WTC11 (cell line): ENCODE results near the gene KLHL25. TPM values are rescaled to one million over a fixed set of nuclear protein-coding genes. Genes with fewer than 3 reads are reported as not detected.

Experiments used
- ATAC-seq: fragments of 200-7000 bp; cut with Tn5 transposase; 2 replicates; pipeline ENCODE4 v1.10.0; 2021; ENCODE audit warnings: mild to moderate bottlenecking, moderate library complexity
- CTCF ChIA-PET: fragments of 300-600 bp; sonication (Branson Sonifier 250); formaldehyde crosslinking; loops from one replicate; lab custom pipeline; 2021; ENCODE audit warnings: antibody characterized with exemption; lab: Charles Lee
- POLR2A ChIA-PET: fragments of 350-600 bp; sonication (Branson Sonifier 250); formaldehyde crosslinking; loops from one replicate; lab custom pipeline; 2021; ENCODE audit warnings: antibody characterized with exemption; lab: Charles Lee
- DNase-seq: peaks from one replicate; pipeline ENCODE4 v3.0.0; 2021; ENCODE audit warnings: low spot score
- H3K27ac Mint-ChIP-seq: 2 replicates; pipeline ENCODE4 v1.8.0; 2021; ENCODE audit warnings: mixed read lengths
- H3K27me3 Mint-ChIP-seq: 2 replicates; pipeline ENCODE4 v1.8.0; 2021; ENCODE audit warnings: low read depth, mild to moderate bottlenecking, moderate library complexity, mixed read lengths
- H3K36me3 Mint-ChIP-seq: 2 replicates; pipeline ENCODE4 v1.8.0; 2021; ENCODE audit warnings: mixed read lengths
- H3K4me1 Mint-ChIP-seq: 2 replicates; pipeline ENCODE4 v1.8.0; 2022; ENCODE audit warnings: mixed read lengths
- H3K4me3 Mint-ChIP-seq: 2 replicates; pipeline ENCODE4 v1.8.0; 2021; ENCODE audit warnings: mild to moderate bottlenecking, moderate library complexity, mixed read lengths
- H3K9me3 Mint-ChIP-seq: 2 replicates; pipeline ENCODE4 v1.8.0; 2021; ENCODE audit warnings: mixed read lengths
- ARID4B ChIP-seq: sonication (generic); formaldehyde crosslinking; IDR thresholded peaks from 2 replicates; pipeline ENCODE4 v1.8.0; 2023; ENCODE audit warnings: missing genetic modification reagents, mild to moderate bottlenecking, borderline replicate concordance
- CDX4 ChIP-seq: fragments of 250-450 bp; sonication (Bioruptor Pico); IDR thresholded peaks from 2 replicates; pipeline ENCODE4 v1.9.0; 2021; ENCODE audit warnings: moderate library complexity, mild to moderate bottlenecking, inconsistent platforms, borderline replicate concordance
- CREM ChIP-seq: sonication (generic); formaldehyde crosslinking; IDR thresholded peaks from 2 replicates; pipeline ENCODE4 v1.8.1; 2022; ENCODE audit warnings: mild to moderate bottlenecking, missing genetic modification reagents, moderate library complexity
- ESRRA ChIP-seq: sonication (generic); formaldehyde crosslinking; IDR thresholded peaks from 2 replicates; pipeline ENCODE4 v1.8.1; 2022; ENCODE audit warnings: mild to moderate bottlenecking, missing genetic modification reagents, borderline replicate concordance
- FOXK1 ChIP-seq: sonication (generic); formaldehyde crosslinking; IDR thresholded peaks from 2 replicates; pipeline ENCODE4 v1.8.0; 2022; ENCODE audit warnings: mild to moderate bottlenecking, moderate library complexity, missing genetic modification reagents
- HMGA2 ChIP-seq: fragments of 250-450 bp; sonication (Bioruptor Pico); IDR thresholded peaks from 2 replicates; pipeline ENCODE4 v1.4.0; 2021; ENCODE audit warnings: mild to moderate bottlenecking, moderate library complexity
- HMGXB4 ChIP-seq: sonication (generic); formaldehyde crosslinking; IDR thresholded peaks from 2 replicates; pipeline ENCODE4 v1.8.1; 2023; ENCODE audit warnings: mild to moderate bottlenecking, moderate library complexity, missing genetic modification reagents
- JAZF1 ChIP-seq: fragments of 250-450 bp; sonication (Bioruptor Pico); IDR thresholded peaks from 2 replicates; pipeline ENCODE4 v1.9.0; 2021; ENCODE audit warnings: moderate library complexity, mild to moderate bottlenecking, inconsistent platforms
- JUN ChIP-seq: sonication (generic); formaldehyde crosslinking; IDR thresholded peaks from 2 replicates; pipeline ENCODE4 v1.8.0; 2023; ENCODE audit warnings: mild to moderate bottlenecking, missing genetic modification reagents
- NFATC4 ChIP-seq: fragments of 250-450 bp; sonication (Bioruptor Pico); IDR thresholded peaks from 2 replicates; pipeline ENCODE4 v1.9.0; 2021; ENCODE audit warnings: mild to moderate bottlenecking
- NFE2L1 ChIP-seq: sonication (generic); formaldehyde crosslinking; IDR thresholded peaks from 2 replicates; pipeline ENCODE4 v1.8.1; 2023; ENCODE audit warnings: missing genetic modification reagents
- NFYB ChIP-seq: sonication (generic); formaldehyde crosslinking; conservative IDR thresholded peaks from 2 replicates; pipeline ENCODE4 v1.8.0; 2022; ENCODE audit warnings: low read depth, missing genetic modification reagents
- NR1H2 ChIP-seq: sonication (generic); formaldehyde crosslinking; IDR thresholded peaks from 2 replicates; pipeline ENCODE4 v1.9.0; 2021; ENCODE audit warnings: mild to moderate bottlenecking, moderate library complexity, missing genetic modification reagents
- NR2C2 ChIP-seq: sonication (generic); formaldehyde crosslinking; IDR thresholded peaks from 2 replicates; pipeline ENCODE4 v1.8.0; 2022; ENCODE audit warnings: mild to moderate bottlenecking, missing genetic modification reagents
- PRRX2 ChIP-seq: fragments of 250-450 bp; sonication (Bioruptor Pico); IDR thresholded peaks from 2 replicates; pipeline ENCODE4 v1.8.0; 2021; ENCODE audit warnings: mild to moderate bottlenecking
- SMAD4 ChIP-seq: sonication (generic); formaldehyde crosslinking; IDR thresholded peaks from 2 replicates; pipeline ENCODE4 v1.8.0; 2022; ENCODE audit warnings: mild to moderate bottlenecking, missing genetic modification reagents
- SOX15 ChIP-seq: fragments of 250-450 bp; sonication (Bioruptor Pico); IDR thresholded peaks from 2 replicates; pipeline ENCODE4 v1.9.0; 2021; ENCODE audit warnings: mild to moderate bottlenecking
- SP1 ChIP-seq: sonication (generic); formaldehyde crosslinking; conservative IDR thresholded peaks from 2 replicates; pipeline ENCODE4 v1.8.1; 2022; ENCODE audit warnings: missing genetic modification reagents
- TP53 ChIP-seq: sonication (generic); formaldehyde crosslinking; IDR thresholded peaks from 2 replicates; pipeline ENCODE4 v1.8.1; 2023; ENCODE audit warnings: mild to moderate bottlenecking, missing genetic modification reagents
- USF1 ChIP-seq: sonication (generic); formaldehyde crosslinking; IDR thresholded peaks from 2 replicates; pipeline ENCODE4 v1.8.0; 2022; ENCODE audit warnings: mild to moderate bottlenecking, missing genetic modification reagents
- USF2 ChIP-seq: sonication (generic); formaldehyde crosslinking; IDR thresholded peaks from 2 replicates; pipeline ENCODE4 v1.8.1; 2023; ENCODE audit warnings: mild to moderate bottlenecking, missing genetic modification reagents, moderate library complexity
- ZNF263 ChIP-seq: sonication (generic); formaldehyde crosslinking; IDR thresholded peaks from 2 replicates; pipeline ENCODE4 v1.8.1; 2022; ENCODE audit warnings: low read depth, mild to moderate bottlenecking, moderate library complexity, missing genetic modification reagents
- total RNA-seq: library from RNA; stranded (reverse); gene quantifications from 3 replicates; pipeline ENCODE4 v1.2.3, GENCODE V29; 2021

KLHL25 gene
- total RNA-seq, 1 experiment from 2014 or later, result 14.1 TPM

- POLR2A ChIA-PET, result no interaction called here
- no peak for DNase-seq
- no peak for TF ChIP-seq CREM (CRISPR knock-in tag)
- TF ChIP-seq JUN (CRISPR knock-in tag), result no peak
- no peak for TF ChIP-seq SMAD4 (CRISPR knock-in tag)
- no peak for TF ChIP-seq NFE2L1 (CRISPR knock-in tag)
- Mint-ChIP-seq H3K36me3 (no peaks in the 10 kb centered on the region), H3K4me3 (no peak overlapping the region), H3K9me3 (peaks cover 7% of the 10 kb centered on the region; the same call in 1 of the 2 replicates), H3K27ac (no peak overlapping the region), H3K4me1 (no peaks in the 10 kb centered on the region), H3K27me3 (no peaks in the 10 kb centered on the region; the same call in 1 of the 2 replicates)
- no peak for ATAC-seq
- CTCF ChIA-PET, result no interaction called here
These were observed 15.3 kb upstream of the KLHL25 start for GRCh38 chr15:85810075-85810474.

- CTCF ChIA-PET, result no interaction called here
These were observed 10.7 kb upstream of the KLHL25 start for GRCh38 chr15:85805420-85805819.

GRCh38 chr15:85804481-85805170, 9.9 kb upstream of the KLHL25 start:
- DNase-seq (no peak), ATAC-seq (no peak)
- H3K4me1 Mint-ChIP-seq, result no peaks in the 10 kb centered on the region; the same call in 1 of the 2 replicates
- ChIA-PET POLR2A (interaction anchor here (0.7 kb wide), 1 partner anchor 24 kb away, joined by 3 read pairs; no protein-coding TSS in a partner anchor), CTCF (interaction anchor here (0.5 kb wide), 1 partner anchor 49 kb away, joined by 6 read pairs; no protein-coding TSS in a partner anchor)
- no peaks in the 10 kb centered on the region; the same call in 1 of the 2 replicates for H3K27me3 Mint-ChIP-seq
- no peaks in the 10 kb centered on the region for H3K36me3 Mint-ChIP-seq
- H3K4me3 Mint-ChIP-seq, result no peak overlapping the region
- H3K9me3 Mint-ChIP-seq, result peaks cover 10% of the 10 kb centered on the region
- no peak overlapping the region for H3K27ac Mint-ChIP-seq
- TF ChIP-seq HMGXB4 (CRISPR knock-in tag) (no peak), TP53 (CRISPR knock-in tag) (no peak), PRRX2 (CRISPR knock-in tag) (no peak), HMGA2 (CRISPR knock-in tag) (no peak), SMAD4 (CRISPR knock-in tag) (no peak), USF2 (no peak), NFATC4 (no peak), CDX4 (no peak), NR1H2 (CRISPR knock-in tag) (no peak), FOXK1 (CRISPR knock-in tag) (no peak), NFE2L1 (CRISPR knock-in tag) (no peak)

More at GRCh38 chr15:85805420-85805819, 10.7 kb upstream of the KLHL25 start:
- Mint-ChIP-seq H3K4me3 (no peak overlapping the region), H3K9me3 (peaks cover 8% of the 10 kb centered on the region), H3K36me3 (no peaks in the 10 kb centered on the region), H3K27ac (no peak overlapping the region), H3K27me3 (no peaks in the 10 kb centered on the region; the same call in 1 of the 2 replicates), H3K4me1 (no peaks in the 10 kb centered on the region; the same call in 1 of the 2 replicates)
- ATAC-seq (no peak), DNase-seq (no peak)
- TF ChIP-seq CREM (CRISPR knock-in tag), result no peak
- no peak for TF ChIP-seq JAZF1 (CRISPR knock-in tag)
- TF ChIP-seq SP1 (CRISPR knock-in tag), result no peak
- no peak for TF ChIP-seq USF1
- no peak for TF ChIP-seq NFYB
- TF ChIP-seq ARID4B (CRISPR knock-in tag), result no peak
- TF ChIP-seq ESRRA (CRISPR knock-in tag), result no peak
- TF ChIP-seq ZNF263 (CRISPR knock-in tag), result no peak
- TF ChIP-seq NR2C2 (CRISPR knock-in tag), result no peak
- TF ChIP-seq SOX15 (CRISPR knock-in tag), result no peak
- POLR2A ChIA-PET, result interaction anchor here (0.5 kb wide), 1 partner anchor 24 kb away, joined by 3 read pairs; no protein-coding TSS in a partner anchor
